Mucosa of stomach (tissue), 1 donor: ENCODE results near the gene CYP2E1.
"Not testable (repeated sequence)": the region's sequence is repeated elsewhere in the genome, so short reads cannot be mapped to it uniquely, and the experiment has no call there.

Experiments used
- H3K27me3 ChIP-seq: one replicate; pipeline ENCODE4 v1.7.0; 2013; ENCODE audit warnings: mild to moderate bottlenecking, low read length; ENCODE audit not compliant: control insufficient read depth, insufficient read depth
- H3K36me3 ChIP-seq: one replicate; pipeline ENCODE4 v1.7.0; 2013; ENCODE audit warnings: low read length; ENCODE audit not compliant: control insufficient read depth, insufficient read depth
- H3K4me1 ChIP-seq: one replicate; pipeline ENCODE4 v1.7.0; 2013; ENCODE audit warnings: mild to moderate bottlenecking, low read length; ENCODE audit not compliant: control insufficient read depth, insufficient read depth
- H3K4me3 ChIP-seq: one replicate; pipeline ENCODE4 v1.7.0; 2013; ENCODE audit warnings: low read length
- H3K9ac ChIP-seq: one replicate; pipeline ENCODE4 v1.7.0; 2013; ENCODE audit warnings: mild to moderate bottlenecking, low read length, moderate library complexity
- H3K9me3 ChIP-seq: one replicate; pipeline ENCODE4 v1.7.0; 2013; ENCODE audit warnings: mild to moderate bottlenecking, low read length, moderate library complexity; ENCODE audit not compliant: control insufficient read depth
- donor health status: Pancreatic carcinoma.

Gene CYP2E1

GRCh38 chr10:133530506-133530905 lies 3.3 kb downstream of the CYP2E1 start:
- Histone ChIP-seq H3K27me3 (peaks cover 43% of the 10 kb centered on the region), H3K36me3 (no peaks in the 10 kb centered on the region), H3K9me3 (no peaks in the 10 kb centered on the region), H3K4me3 (no peak overlapping the region), H3K4me1 (peaks cover 25% of the 10 kb centered on the region), H3K9ac (no peak overlapping the region)

GRCh38 chr10:133532871-133533270 lies 5.7 kb downstream of the CYP2E1 start:
- Histone ChIP-seq H3K36me3 (no peaks in the 10 kb centered on the region), H3K9ac (no peak overlapping the region), H3K4me1 (peaks cover 18% of the 10 kb centered on the region), H3K27me3 (peaks cover 36% of the 10 kb centered on the region), H3K9me3 (no peaks in the 10 kb centered on the region), H3K4me3 (no peak overlapping the region)

DNA sequence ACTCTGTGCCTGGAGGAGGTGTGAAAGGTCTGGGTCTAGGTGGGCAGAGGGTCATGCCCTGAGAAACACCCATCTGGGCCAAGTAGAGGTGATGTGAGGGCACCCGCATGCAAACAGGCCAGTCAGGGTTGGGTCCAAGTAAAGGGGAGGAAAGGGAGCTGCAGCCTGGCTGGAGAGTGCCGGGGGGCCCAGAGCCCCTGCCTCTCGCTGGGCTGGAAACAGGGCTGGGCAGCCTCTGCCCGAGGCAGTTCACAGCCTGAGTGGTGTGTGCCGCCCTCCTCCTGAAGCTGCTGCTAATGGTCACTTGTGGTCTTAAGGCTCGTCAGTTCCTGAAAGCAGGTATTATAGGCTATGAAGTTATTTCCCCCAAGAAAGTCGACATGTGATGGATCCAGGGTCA lies 7.3 kb downstream of the CYP2E1 start:
- H3K9me3 ChIP-seq = no peaks in the 10 kb centered on the region
- H3K27me3 ChIP-seq = peaks cover 21% of the 10 kb centered on the region

GRCh38 chr10:133536198-133536597 lies 9.0 kb downstream of the CYP2E1 start:
- H3K27me3 ChIP-seq = peaks cover 3% of the 10 kb centered on the region
- no peaks in the 10 kb centered on the region for H3K36me3 ChIP-seq
- no peak overlapping the region for H3K4me3 ChIP-seq
- no peak overlapping the region for H3K9ac ChIP-seq
- no peaks in the 10 kb centered on the region for H3K9me3 ChIP-seq
- H3K4me1 ChIP-seq = no peaks in the 10 kb centered on the region

More for the DNA sequence above, 7.3 kb downstream of the CYP2E1 start:
- Histone ChIP-seq H3K9ac (no peak overlapping the region), H3K4me1 (peaks cover 5% of the 10 kb centered on the region), H3K36me3 (no peaks in the 10 kb centered on the region), H3K4me3 (no peak overlapping the region)

- Histone ChIP-seq H3K4me1 (no peaks in the 10 kb centered on the region), H3K9ac (no peak overlapping the region), H3K27me3 (no peaks in the 10 kb centered on the region), H3K9me3 (no peaks in the 10 kb centered on the region), H3K36me3 (no peaks in the 10 kb centered on the region), H3K4me3 (no peak overlapping the region)
Measured at GRCh38 chr10:133537546-133538545, 10.7 kb downstream of the CYP2E1 start.

DNA sequence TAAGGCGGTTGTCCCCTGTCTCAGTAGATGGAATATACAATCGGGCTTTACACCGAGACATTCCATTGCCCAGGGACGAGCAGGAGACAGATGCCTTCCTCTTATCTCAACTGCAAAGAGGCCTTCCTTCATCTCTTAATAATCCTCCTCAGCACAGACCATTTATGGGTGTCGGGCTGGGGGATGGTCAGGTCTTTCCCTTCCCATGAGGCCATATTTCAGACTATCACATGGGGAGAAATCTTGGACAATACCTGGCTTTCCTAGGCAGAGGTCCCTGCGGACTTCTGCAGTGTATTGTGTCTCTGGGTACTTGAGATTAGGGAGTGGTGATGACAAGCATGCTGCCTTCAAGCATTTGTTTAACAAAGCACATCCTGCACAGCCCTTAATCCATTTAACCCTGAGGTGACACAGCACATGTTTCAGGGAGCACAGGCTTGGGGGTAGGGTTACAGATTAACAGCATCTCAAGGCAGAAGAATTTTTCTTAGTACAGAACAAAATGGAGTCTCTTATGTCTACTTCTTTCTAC lies 14.3 kb downstream of the CYP2E1 start:
- not testable (repeated sequence) for H3K9ac ChIP-seq, H3K9me3 ChIP-seq, H3K4me3 ChIP-seq, H3K4me1 ChIP-seq, H3K27me3 ChIP-seq, H3K36me3 ChIP-seq

GRCh38 chr10:133544506-133544905 lies 17.3 kb downstream of the CYP2E1 start:
- Histone ChIP-seq H3K9ac (no peak overlapping the region), H3K4me3 (no peak overlapping the region), H3K27me3 (no peaks in the 10 kb centered on the region), H3K4me1 (no peaks in the 10 kb centered on the region), H3K36me3 (no peaks in the 10 kb centered on the region), H3K9me3 (no peaks in the 10 kb centered on the region)

GRCh38 chr10:133554600-133554999 lies 27.4 kb downstream of the CYP2E1 start:
- H3K4me1 ChIP-seq = no peaks in the 10 kb centered on the region

GRCh38 chr10:133555521-133555920 lies 28.4 kb downstream of the CYP2E1 start:
- no peaks in the 10 kb centered on the region for H3K36me3 ChIP-seq
- no peak overlapping the region for H3K4me3 ChIP-seq
- no peaks in the 10 kb centered on the region for H3K4me1 ChIP-seq
- no peaks in the 10 kb centered on the region for H3K9me3 ChIP-seq
- H3K27me3 ChIP-seq = peaks cover 17% of the 10 kb centered on the region
- no peak overlapping the region for H3K9ac ChIP-seq

More at GRCh38 chr10:133554600-133554999, 27.4 kb downstream of the CYP2E1 start:
- no peak overlapping the region for H3K9ac ChIP-seq
- no peaks in the 10 kb centered on the region for H3K9me3 ChIP-seq
- H3K27me3 ChIP-seq = peaks cover 17% of the 10 kb centered on the region
- H3K4me3 ChIP-seq = no peak overlapping the region
- H3K36me3 ChIP-seq = no peaks in the 10 kb centered on the region

DNA sequence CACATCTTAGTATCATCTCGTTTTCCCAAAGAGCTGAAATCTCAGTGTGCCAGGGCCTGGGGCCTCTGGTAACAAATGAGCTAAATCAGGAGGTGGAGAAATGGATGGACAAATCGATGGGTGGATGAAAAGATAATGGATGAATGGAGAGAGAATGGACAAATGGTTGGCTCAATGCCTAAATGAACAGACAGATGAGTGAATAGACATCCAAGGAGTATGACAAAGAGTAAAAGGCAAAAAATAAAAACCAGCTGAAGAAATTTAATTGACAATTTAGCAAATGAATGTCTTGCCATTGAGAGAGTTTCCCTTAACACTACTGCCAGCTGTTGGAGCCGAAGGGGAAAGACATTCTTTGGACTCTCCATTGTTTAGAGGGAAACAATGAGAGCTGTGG lies 30.2 kb downstream of the CYP2E1 start:
- no peak overlapping the region for H3K4me3 ChIP-seq
- H3K27me3 ChIP-seq = peaks cover 17% of the 10 kb centered on the region
- no peaks in the 10 kb centered on the region for H3K4me1 ChIP-seq
- no peaks in the 10 kb centered on the region for H3K36me3 ChIP-seq
- H3K9ac ChIP-seq = no peak overlapping the region
- H3K9me3 ChIP-seq = no peaks in the 10 kb centered on the region

- no peaks in the 10 kb centered on the region for H3K9me3 ChIP-seq
- H3K9ac ChIP-seq = no peak overlapping the region
- no peak overlapping the region for H3K4me3 ChIP-seq
- H3K36me3 ChIP-seq = no peaks in the 10 kb centered on the region
- no peaks in the 10 kb centered on the region for H3K4me1 ChIP-seq
- H3K27me3 ChIP-seq = peaks cover 13% of the 10 kb centered on the region
Measured at GRCh38 chr10:133559216-133559615, 32.1 kb downstream of the CYP2E1 start.

DNA sequence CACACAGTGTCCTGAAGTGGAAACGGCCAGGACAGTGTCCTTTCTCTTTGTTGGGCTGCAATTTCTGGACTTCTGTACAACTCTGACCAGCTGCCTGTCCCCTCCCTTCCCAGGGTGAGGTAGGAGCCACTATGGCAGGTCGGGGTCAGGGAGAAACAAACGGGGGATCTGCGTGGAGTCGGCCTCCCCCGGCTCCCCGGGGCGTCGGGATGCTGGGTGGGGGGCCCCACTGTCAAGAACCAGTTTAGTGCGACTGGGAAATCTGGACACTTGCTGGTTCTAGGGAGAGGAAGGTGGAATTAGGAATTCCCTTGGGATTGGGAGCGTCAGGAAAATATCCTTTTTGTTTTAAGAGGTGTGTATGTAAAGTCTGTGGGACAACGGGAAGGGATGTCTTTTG lies 37.7 kb downstream of the CYP2E1 start:
- Histone ChIP-seq H3K36me3 (no peaks in the 10 kb centered on the region), H3K27me3 (no peaks in the 10 kb centered on the region), H3K9ac (no peak overlapping the region), H3K9me3 (no peaks in the 10 kb centered on the region), H3K4me3 (no peak overlapping the region), H3K4me1 (no peaks in the 10 kb centered on the region)
